Measurements from ENCODE around the gene EGFLAM. TPM values are rescaled to one million over a fixed set of nuclear protein-coding genes. Genes with fewer than 3 reads are reported as not detected.

The EGFLAM gene
- total RNA-seq, 1 experiment from 2014 or later, result 1.7 TPM

GRCh38 chr5:38472541-38472940 is 214.2 kb downstream of the EGFLAM start:
- no peaks in the 10 kb centered on the region for H3K36me3 ChIP-seq (replicated peaks; ENCODE audit: control insufficient read depth, insufficient read depth, low read length)
- H3K4me3 ChIP-seq (ENCODE audit: insufficient read depth, low read depth, low read length), result no peak overlapping the region
- no peaks in the 10 kb centered on the region for H3K27me3 ChIP-seq (ENCODE audit: control insufficient read depth, insufficient read depth, low read length)
- no peak for DNase-seq

DNA sequence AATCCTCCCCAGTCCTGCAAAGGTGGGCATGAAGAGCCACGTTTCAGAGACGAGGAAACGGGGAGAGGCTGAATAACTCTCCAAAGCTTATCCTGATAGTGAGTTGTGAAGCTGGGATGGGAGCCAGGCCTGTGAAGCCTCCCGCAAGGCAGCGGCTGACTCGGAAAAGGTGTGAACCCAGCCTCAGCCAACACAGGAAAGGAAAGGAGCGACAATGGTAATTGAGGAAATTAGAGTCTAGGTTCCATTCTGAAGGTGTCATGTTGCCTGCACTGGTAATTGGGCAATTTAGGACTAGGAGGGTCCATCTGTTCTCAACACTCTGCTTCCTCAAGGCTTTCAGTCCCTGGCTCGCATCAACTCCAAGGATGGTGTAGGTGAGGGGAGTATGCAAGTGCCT is 214.6 kb downstream of the EGFLAM start:
- no peak for DNase-seq
- no peaks in the 10 kb centered on the region for H3K27me3 ChIP-seq (ENCODE audit: control insufficient read depth, insufficient read depth, low read length)
- no peak overlapping the region for H3K4me3 ChIP-seq (ENCODE audit: insufficient read depth, low read depth, low read length)
- no peaks in the 10 kb centered on the region for H3K36me3 ChIP-seq (replicated peaks; ENCODE audit: control insufficient read depth, insufficient read depth, low read length)

DNA sequence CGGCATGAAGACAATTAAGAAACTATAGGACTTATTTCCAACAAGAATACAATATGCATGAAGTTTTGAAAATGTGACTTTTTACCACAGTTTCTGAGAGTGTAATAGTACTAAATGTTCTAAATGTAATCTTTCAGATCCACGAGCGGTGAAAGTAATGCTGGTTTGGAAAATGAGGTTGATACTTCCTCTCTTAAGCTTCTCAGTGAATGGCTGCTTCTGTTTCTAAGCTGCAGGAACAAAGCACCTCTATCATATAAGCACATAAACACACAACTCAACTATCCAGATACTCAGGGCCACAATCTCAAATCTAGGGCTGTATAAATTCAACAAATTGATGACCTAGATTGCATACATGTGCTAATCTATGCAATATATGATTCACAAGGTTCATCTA is 219.8 kb downstream of the EGFLAM start:
- Histone ChIP-seq H3K36me3 (replicated peaks; ENCODE audit: control insufficient read depth, insufficient read depth, low read length) (no peaks in the 10 kb centered on the region; the same call in 1 of the 2 replicates), H3K27me3 (ENCODE audit: control insufficient read depth, insufficient read depth, low read length) (no peaks in the 10 kb centered on the region), H3K4me3 (ENCODE audit: insufficient read depth, low read depth, low read length) (no peak overlapping the region)
- no peak for DNase-seq

GRCh38 chr5:38478878-38479277 is 220.5 kb downstream of the EGFLAM start:
- Histone ChIP-seq H3K4me3 (ENCODE audit: insufficient read depth, low read depth, low read length) (no peak overlapping the region), H3K27me3 (ENCODE audit: control insufficient read depth, insufficient read depth, low read length) (no peaks in the 10 kb centered on the region), H3K36me3 (replicated peaks; ENCODE audit: control insufficient read depth, insufficient read depth, low read length) (no peaks in the 10 kb centered on the region; the same call in 1 of the 2 replicates)
- DNase-seq, result no peak

- no peaks in the 10 kb centered on the region for H3K27me3 ChIP-seq (ENCODE audit: control insufficient read depth, insufficient read depth, low read length)
- H3K36me3 ChIP-seq (replicated peaks; ENCODE audit: control insufficient read depth, insufficient read depth, low read length), result no peaks in the 10 kb centered on the region; the same call in 1 of the 2 replicates
- no peak overlapping the region for H3K4me3 ChIP-seq (ENCODE audit: insufficient read depth, low read depth, low read length)
- DNase-seq, result no peak
Measured at GRCh38 chr5:38479315-38479904, 221.1 kb downstream of the EGFLAM start.

DNA sequence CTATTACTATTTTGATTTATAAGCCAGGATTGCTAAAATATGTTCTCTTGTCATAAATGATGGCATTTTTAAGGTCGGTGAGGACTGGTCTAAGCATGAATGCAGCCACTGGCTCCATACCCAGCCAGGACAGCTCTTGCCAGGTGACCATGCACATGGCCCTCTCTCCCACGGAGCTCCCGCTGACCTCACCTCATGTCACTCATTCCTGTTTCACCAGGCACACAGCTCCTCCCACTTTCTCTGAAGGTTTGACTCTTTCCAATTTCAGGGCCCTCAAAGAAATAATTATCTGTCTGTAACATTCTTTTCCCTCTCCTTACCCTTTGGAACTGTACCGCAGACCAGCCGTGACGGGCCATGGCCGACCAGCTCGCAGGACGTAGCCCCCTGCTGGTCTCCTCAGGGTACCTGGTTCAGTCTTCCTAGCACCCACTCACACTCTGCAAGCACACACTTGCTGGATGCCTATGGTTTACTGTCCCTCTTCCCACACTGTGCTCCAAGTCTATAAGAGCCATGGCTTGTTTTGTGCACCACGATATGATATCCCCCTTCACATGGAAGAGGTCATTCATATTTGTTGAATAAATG is 225.5 kb downstream of the EGFLAM start:
- DNase-seq, result no peak
- no peak overlapping the region for H3K4me3 ChIP-seq (ENCODE audit: insufficient read depth, low read depth, low read length)
- H3K27me3 ChIP-seq (ENCODE audit: control insufficient read depth, insufficient read depth, low read length), result no peaks in the 10 kb centered on the region
- H3K36me3 ChIP-seq (replicated peaks; ENCODE audit: control insufficient read depth, insufficient read depth, low read length), result no peaks in the 10 kb centered on the region

DNA sequence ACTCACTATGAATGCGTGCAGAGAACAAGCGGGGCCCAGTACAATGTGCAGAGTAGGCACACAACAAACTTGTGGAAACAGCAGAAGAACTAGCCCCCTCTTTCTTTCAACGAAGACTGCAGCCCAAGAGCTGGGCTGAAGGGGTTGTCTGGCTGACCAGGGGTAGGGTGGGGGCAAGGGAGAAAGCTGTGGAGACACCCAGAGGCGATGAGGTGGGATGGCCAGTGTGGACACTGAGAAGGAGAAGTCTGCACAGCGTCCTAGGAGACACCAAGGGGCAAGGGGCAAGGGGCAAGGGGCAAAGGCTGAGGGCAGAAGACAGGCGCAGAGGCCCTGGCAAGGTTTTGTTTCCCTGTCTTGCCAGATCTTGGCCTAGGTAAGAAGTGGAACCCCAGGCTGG is 235.8 kb downstream of the EGFLAM start:
- H3K27me3 ChIP-seq (ENCODE audit: control insufficient read depth, insufficient read depth, low read length), result no peaks in the 10 kb centered on the region
- no peak for DNase-seq
- H3K36me3 ChIP-seq (replicated peaks; ENCODE audit: control insufficient read depth, insufficient read depth, low read length), result no peaks in the 10 kb centered on the region
- H3K4me3 ChIP-seq (ENCODE audit: insufficient read depth, low read depth, low read length), result no peak overlapping the region

DNA sequence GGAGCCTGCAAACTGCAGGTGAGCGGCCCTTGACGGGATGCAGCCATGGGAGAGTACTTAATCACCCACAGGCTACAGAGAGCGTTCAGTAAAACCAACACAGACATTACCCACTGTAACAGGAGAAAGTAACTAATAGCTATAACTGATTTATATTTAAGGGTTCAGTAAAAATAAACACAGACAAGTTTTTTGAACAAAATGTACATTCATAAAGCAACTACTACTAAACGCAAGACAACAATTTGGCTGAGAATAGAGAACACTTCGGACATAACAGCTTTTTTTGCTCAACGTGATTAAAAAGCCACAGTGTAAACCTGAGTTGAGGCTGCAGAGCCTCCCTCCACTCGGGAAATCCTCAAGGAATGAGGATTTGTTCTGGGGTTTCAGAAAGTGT is 236.4 kb downstream of the EGFLAM start:
- no peaks in the 10 kb centered on the region for H3K27me3 ChIP-seq (ENCODE audit: control insufficient read depth, insufficient read depth, low read length)
- no peaks in the 10 kb centered on the region for H3K36me3 ChIP-seq (replicated peaks; ENCODE audit: control insufficient read depth, insufficient read depth, low read length)
- no peak overlapping the region for H3K4me3 ChIP-seq (ENCODE audit: insufficient read depth, low read depth, low read length)
- DNase-seq, result no peak

GRCh38 chr5:38497946-38498345 is 239.6 kb downstream of the EGFLAM start:
- DNase-seq, result peak; percentile 22
- no peaks in the 10 kb centered on the region for H3K36me3 ChIP-seq (replicated peaks; ENCODE audit: control insufficient read depth, insufficient read depth, low read length)
- no peaks in the 10 kb centered on the region for H3K27me3 ChIP-seq (ENCODE audit: control insufficient read depth, insufficient read depth, low read length)
- no peak overlapping the region for H3K4me3 ChIP-seq (ENCODE audit: insufficient read depth, low read depth, low read length)

- no peak for DNase-seq
- Histone ChIP-seq H3K4me3 (ENCODE audit: insufficient read depth, low read depth, low read length) (no peak overlapping the region), H3K36me3 (replicated peaks; ENCODE audit: control insufficient read depth, insufficient read depth, low read length) (no peaks in the 10 kb centered on the region), H3K27me3 (ENCODE audit: control insufficient read depth, insufficient read depth, low read length) (no peaks in the 10 kb centered on the region)
Measured at GRCh38 chr5:38500573-38501260, 242.4 kb downstream of the EGFLAM start.

DNA sequence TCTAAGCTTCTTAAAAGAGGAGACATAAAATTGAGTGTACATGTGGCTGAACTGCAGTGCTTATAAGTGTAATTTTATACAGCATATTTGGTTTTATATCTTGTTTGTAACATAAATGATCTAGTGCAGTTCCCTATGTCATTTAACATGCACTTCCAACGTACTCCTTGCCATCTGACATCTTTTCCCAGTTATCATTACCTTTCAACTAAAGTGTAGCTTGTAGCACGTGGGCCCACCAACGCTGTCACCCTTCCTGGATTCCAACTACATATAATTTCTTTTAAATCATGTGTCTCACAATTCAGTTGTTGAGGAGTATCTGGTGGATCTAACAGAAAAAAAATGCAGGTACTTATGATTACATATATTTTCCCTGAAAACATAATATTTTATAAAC is 247.9 kb downstream of the EGFLAM start:
- H3K36me3 ChIP-seq (replicated peaks; ENCODE audit: control insufficient read depth, insufficient read depth, low read length), result no peaks in the 10 kb centered on the region
- H3K4me3 ChIP-seq (ENCODE audit: insufficient read depth, low read depth, low read length), result no peak overlapping the region
- no peaks in the 10 kb centered on the region for H3K27me3 ChIP-seq (ENCODE audit: control insufficient read depth, insufficient read depth, low read length)
- no peak for DNase-seq

GRCh38 chr5:38509185-38509584 is 250.8 kb downstream of the EGFLAM start:
- H3K36me3 ChIP-seq (replicated peaks; ENCODE audit: control insufficient read depth, insufficient read depth, low read length), result no peaks in the 10 kb centered on the region
- no peak for DNase-seq
- no peaks in the 10 kb centered on the region for H3K27me3 ChIP-seq (ENCODE audit: control insufficient read depth, insufficient read depth, low read length)
- no peak overlapping the region for H3K4me3 ChIP-seq (ENCODE audit: insufficient read depth, low read depth, low read length)
